ENCODE data around the gene PARD6G. TPM values are rescaled to one million over a fixed set of nuclear protein-coding genes. Genes with fewer than 3 reads are reported as not detected.

PARD6G gene
- total and polyA plus RNA-seq, 2 of the 8 experiments (the other 6 are each of a cell fraction or from before 2014, with no cell fraction given): 11.3 to 17.9 TPM

DNA sequence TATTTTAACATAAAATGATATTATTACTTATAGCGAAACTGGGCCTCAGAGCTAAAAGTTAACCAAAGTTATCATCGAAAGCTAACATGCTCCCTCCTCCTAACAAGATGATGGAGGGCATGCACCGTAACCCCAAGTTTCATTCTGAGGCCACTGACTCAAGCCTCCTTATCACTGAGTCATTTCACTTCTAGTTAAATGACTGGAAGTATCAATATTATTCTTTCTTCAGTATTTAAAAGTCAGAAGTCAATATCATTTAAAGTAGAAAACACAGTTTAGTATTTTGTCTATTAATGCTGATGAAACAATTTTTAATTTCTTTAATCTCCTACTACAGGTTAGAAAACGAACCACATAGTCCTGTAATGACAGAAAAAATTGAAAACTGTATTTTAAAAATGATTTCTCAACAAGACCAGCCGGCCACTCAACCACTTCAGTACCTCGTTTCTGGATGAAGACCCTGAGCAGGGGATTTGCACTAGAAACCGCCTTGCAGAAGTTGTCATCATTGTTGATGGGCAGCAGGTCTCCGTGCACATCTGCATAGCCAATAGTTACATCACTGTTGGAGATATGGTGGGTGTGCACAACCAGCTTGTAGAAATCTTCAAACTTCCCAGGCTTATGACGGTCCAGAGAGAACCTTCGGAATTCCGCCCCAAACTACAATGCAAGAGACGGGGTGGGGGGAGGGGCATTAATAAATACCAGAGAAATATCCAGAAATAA is 44.9 kb downstream of the PARD6G start (continued):
- TF ChIP-seq SAP30 (IDR thresholded peaks at IDR 0.05; ENCODE audit: insufficient read depth, insufficient replicate concordance, low read length) (no peak), KDM5A (IDR thresholded peaks at IDR 0.05; ENCODE audit: low read length) (no peak), MAFK (IDR thresholded peaks at IDR 0.05; ENCODE audit: low read depth, low read length) (no peak), RBBP5 (IDR thresholded peaks at IDR 0.05; ENCODE audit: borderline replicate concordance, low read depth, low read length) (no peak)

Data from H1 (cell line).